HG03097 (cell line): ENCODE measurements around the gene PIK3R3.
"Not testable (repeated sequence)": the region's sequence is repeated elsewhere in the genome, so short reads cannot be mapped to it uniquely, and the experiment has no call there.

Source experiments
- ATAC-seq: cut with Tn5 transposase; IDR thresholded peaks from one replicate; pipeline ENCODE4 v1.9.1; 2021; ENCODE audit not compliant: unreplicated experiment, low FRiP score

PIK3R3 gene

DNA sequence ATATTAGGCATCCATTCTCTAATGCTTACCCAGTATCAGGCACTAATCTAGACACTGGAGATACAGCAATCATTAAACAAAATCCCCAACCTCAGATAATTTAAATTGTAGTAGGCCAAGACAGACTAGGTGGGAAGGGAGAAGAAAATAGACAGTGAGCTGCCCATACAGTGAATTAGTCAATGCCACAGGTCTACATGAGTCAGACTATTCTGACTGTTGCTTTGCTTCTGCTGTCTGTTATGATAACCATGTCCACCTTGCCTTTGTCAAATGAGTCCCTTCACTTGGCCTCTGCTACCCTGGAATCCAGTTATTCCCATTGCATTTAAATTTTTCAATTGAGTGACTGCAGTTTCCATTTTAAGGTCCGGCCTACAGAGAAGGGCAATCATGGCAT is 59.5 kb downstream of the PIK3R3 start:
- no peak for ATAC-seq

DNA sequence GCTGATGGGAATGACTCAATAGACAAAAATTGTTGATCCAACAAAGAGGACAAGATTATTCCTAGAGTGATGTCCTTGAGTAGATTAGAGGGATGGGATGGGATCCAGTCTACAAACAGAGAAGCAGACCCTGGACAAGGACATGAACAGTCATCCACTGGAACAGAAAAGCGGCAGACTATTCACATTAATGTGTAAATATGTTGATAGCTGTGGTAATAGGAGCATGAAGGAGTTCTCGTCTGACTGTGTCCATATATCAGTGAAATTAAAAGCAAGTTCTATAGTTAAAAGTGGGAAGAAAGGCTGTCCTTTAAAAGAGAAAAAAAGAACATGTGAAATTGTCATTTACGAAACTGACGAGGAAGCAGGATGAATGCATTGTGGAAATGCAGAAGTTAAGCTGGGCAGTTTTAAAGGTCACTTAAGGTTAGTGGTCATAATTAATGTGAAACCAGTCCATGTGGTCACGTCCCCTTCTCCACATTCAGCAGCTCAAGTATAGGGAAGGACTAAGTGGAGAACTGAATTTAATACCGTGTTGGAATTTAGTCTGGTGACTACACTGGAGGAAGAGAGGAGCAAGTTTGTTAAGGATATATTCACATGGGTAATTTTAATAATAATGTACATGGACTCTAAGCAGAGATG is 62.1 kb downstream of the PIK3R3 start:
- no peak for ATAC-seq

DNA sequence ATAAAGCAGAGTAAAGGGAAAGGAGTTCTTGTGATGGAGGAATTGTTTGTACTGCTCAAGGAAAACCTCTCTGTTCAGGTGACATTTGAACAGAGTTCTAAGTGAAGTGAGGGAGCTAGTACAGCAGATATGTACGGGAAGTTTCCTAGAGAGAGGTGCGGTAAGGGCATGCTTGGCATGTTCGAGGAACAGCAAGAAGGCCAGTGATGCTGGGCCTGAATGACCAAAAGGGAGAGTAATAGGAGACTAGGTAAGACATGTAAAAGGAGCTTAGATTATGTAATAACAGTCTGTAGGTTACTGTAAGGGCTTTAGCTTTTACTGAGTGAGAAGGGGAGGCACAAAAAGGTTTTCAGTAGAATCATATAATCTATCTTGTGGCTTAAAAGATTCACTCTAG is 63.9 kb downstream of the PIK3R3 start:
- no peak for ATAC-seq

DNA sequence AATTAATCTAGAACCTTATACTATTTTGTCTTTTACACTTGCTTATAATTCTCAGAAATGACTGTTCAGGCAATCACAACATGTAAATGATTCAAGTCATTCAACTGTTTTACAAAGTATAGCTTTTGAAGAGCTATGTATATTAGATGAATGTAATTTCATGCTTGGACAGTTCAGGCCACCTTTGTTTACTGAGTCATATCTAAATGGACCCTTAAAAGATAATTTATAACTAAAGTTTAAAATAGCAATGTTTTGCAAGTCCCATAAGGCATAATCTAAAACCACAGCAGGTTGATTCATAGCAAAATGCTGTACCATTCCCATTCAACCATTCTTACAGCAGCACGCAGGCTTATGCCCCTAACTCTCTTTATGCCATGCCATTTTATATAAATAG is 64.8 kb downstream of the PIK3R3 start:
- no peak for ATAC-seq

DNA sequence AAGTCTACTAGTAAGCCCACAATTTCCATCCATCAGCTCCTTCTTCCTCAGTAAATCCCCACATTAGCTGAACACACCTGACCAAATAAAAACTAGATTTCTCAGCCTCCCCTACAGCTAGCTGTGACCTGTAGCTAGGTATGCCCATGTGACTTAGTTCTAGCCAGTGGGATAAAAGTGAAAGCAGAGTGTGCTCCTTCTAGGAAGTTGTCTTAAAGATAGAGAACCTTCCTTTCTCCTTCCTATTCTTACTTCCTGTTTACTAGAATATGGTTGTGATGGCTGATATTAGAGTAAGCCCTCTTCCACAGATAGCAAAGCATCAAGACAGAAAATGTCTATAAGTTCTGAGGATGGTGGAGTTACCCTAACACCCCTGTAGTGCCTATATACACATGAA is 67.0 kb downstream of the PIK3R3 start:
- no peak for ATAC-seq

DNA sequence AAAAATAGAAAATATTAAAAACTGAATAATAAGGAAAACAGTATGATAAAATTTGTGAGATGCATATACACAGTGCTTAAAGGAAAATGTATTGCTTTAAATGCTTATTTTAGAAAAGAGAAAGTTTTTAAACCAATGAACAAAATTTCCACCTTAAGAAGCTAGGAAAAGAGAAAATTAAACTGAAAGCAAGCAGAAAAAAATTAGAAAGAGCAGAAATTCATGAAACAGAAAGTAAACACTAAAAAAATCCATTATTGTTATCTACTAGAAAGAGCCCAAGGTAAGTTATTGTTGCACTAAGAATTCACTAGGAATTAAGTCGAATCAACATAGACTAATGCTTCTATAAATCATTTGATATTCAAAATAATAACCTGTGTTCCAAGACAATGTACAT is 67.7 kb downstream of the PIK3R3 start:
- no peak for ATAC-seq

DNA sequence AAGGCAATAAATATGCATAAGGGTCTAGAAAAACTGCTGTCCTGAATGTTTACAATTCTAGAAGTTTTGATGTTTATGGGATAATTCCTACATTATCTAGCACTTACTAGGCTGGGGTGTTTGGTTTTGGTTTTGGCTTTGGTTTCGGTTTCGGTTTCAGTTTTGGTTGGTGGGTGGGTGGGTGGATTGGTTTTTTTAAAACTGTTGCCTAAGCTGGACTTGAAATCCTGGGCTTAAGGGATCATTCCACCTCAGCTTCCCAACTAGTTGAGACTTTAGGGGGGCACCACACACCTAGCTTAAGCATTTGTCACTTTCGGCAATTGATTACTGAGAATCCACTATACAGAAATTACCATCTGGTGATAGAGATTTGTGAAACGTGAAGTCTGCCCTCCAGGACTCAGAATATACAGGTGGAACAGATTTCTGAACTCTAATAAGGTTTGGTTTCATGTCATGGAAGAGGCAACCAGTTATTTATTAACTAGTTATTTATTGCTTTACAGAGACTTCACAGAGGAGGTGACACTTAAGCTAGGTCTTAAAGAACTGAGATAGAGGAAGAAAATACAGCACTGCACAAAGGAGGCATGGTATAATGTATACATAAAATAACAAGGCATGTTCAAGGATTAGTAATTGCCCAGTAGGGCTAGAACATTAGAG is 69.6 kb downstream of the PIK3R3 start:
- ATAC-seq, result peak; percentile 45

DNA sequence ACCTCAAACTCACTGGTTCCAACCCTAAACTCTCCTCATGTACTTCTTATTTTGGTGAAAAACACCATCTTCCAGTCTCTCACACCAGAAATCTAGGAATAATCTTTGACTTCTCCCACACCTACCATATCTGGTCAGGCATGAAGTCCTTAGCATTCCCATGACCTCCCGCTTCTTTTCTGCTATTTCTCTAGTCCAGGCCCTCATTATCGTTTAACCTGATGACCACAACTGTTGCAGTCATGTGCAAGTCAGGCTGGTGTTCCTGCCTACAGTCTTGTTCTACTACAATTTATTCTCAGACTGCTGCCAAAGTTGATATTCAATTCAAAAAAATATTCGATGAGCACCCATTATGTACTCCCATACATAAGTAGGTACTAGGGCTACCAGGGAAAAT is 71.3 kb downstream of the PIK3R3 start:
- ATAC-seq, result no peak

DNA sequence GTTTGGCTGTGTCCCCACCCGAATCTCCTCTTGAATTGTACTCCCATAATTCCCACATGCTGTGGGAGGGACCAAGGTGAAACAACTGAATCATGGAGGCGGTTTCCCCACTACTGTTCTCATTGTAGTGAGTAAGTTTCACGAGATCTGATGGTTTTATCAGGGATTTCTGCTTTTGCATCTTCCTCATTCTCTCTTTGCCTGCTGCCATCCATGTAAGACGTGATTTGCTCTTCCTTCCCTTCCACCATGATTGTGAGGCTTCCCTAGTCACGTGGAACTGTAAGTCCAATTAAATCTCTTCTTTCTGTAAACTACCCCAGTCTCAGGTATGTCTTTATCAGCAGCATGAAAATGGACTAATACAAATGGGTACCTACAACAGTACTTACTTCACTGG is 73.5 kb downstream of the PIK3R3 start:
- no peak for ATAC-seq

DNA sequence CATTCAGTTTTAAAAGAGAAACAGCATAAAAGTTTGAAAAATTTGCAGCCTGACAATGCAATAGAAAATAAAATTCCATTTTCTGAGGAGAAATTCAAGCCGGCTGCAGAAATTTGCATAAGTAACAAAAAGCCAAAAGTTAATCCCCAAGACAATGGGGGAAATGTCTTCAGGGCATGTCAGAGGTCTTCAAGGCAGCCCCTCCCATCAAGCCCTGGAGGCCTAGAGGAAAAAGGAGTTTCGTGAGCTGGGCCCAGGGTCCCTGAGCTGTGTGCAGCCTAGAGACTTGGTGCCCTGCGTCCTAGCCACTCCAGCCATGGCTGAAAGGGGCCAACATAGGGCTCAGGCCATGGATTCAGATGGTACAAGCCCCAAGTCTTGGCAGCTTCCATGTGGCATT is 74.6 kb downstream of the PIK3R3 start:
- ATAC-seq, result no peak

DNA sequence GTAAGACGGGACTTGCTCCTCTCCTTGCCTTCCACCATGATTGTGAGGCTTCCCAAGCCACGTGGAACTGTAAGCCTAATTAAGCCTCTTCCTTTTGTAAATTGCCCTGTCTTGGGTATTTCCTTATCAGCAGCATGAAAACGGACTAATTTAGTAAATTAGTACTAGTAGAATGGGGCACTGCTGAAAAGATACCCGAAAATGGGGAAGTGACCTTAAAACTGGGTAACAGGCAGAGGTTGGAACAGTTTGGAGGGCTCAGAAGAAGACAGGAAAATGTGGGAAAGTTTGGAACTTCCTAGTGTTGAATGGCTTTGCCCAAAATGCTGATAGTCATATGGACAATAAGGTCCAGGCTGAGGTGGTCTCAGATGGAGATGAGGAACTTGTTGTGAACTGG is 75.2 kb downstream of the PIK3R3 start:
- not testable (repeated sequence) for ATAC-seq

DNA sequence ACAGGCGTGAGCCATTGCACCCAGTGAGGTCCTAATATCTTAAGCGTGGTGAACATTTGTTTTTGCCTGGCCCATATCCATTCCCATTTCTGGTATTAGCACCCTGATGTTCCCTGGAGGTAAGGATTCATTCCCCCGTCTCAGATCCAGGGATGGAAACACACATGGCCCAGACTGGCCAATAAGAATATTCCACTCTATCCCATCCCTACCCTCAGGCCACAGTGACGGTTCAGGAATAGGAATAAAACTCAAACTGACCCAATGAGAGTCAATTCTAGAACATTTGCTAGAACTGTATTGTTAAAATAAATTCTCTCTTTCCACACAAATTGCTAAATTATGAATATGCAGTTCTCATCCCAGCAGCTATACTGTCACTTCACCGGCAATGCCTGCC is 76.1 kb downstream of the PIK3R3 start:
- no peak for ATAC-seq

DNA sequence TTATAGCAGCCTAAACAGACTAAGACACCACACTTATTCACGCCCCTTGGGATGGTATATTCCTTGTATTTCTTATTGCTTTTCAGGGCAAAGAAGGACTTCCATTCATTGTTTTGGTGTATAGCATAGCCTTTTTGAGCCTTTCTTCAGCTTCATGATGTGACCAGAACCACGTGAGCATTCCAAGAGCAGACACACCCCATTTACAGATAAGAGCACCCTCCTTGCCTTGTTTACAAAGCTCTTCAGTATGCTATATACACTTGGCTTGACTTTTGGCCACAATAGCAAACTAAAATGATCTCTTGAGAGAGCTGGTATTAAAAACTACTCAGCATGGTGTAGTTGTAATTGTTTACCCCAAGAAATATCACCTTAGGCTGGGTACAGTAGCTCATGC is 78.7 kb downstream of the PIK3R3 start:
- no peak for ATAC-seq

DNA sequence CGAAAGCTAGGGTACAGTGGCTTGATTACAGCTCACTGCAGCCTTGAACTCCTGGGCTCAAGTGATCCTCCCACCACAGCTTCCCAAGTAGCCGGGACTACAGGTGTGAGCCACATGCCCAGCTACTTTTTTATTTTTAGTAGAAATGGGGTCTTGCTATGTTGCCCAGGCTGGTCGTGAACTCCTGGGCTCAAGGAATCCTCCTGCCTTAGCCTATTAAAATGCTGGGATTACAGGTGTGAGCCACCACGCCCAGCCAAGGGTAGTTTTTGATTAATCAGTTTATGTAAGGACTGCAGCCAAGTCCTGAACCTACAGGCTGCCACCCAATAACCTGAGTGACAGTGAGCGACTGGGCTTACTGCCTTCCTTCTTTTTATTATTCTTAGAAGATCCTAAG is 88.3 kb downstream of the PIK3R3 start:
- ATAC-seq, result no peak

DNA sequence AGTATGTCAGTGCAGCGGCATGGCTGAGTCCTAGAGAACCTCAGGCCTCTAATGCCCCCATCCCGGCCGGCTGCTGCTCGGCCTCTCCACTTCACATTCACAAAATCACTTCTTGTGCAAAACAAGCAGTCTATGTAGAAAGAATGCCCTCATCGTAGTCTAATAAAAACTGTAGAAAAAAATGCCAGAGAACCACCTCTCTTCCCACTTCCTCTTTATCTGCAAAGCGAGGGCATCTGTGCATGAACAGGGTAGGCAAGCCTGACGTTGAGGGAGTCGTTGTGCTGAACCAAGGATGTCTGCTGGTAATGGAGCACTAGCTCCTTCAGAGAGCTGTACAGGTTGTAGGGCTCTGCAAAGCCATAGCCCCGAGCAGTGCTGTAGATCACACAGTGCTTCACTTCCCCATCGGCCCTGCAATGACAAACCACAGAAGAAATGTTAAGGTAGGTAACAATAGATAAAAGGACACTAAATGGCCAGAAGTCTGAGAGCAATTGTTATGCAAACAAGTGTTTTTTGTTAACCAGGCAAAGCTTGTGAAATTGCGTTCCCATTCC is 88.9 kb downstream of the PIK3R3 start:
- peak; percentile 84 for ATAC-seq

DNA sequence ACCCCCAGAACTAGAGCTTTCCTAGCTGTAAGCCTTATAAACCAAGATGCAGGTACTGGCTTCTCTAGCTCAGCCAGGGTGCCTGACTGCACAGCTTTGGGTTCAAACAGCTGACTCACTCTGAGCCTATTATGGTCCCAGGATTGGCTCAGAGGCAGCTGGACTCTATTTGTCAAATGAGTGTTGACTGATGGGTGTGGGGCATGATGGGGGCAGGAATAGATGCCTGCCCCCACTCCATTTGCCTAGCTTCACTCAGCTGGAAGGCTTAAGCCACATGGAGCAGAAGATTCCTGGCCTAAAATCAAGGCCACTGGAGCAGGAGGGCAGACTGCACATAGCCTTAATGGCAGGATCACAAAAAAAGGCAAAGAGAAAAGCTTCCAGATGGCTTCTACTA is 90.5 kb downstream of the PIK3R3 start:
- no peak for ATAC-seq

DNA sequence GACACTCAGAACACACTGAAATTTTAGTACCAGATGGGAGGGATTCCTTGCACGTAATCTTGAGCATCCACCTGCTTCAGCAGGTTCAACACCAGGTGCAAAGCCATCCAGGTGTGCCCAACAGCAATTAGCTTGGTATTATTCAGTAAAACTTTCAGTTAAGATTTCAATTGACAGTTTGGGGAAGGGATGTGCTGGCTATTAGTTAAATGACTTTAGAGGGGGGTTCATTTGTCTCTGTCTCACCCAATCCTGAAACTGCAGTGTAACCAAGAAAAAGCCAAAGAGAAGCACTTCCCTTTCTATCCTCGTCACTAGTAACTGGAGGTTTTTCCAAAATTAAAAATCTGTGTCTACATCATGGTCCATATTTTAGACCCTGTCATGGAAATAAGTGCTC is 90.9 kb downstream of the PIK3R3 start:
- no peak for ATAC-seq

DNA sequence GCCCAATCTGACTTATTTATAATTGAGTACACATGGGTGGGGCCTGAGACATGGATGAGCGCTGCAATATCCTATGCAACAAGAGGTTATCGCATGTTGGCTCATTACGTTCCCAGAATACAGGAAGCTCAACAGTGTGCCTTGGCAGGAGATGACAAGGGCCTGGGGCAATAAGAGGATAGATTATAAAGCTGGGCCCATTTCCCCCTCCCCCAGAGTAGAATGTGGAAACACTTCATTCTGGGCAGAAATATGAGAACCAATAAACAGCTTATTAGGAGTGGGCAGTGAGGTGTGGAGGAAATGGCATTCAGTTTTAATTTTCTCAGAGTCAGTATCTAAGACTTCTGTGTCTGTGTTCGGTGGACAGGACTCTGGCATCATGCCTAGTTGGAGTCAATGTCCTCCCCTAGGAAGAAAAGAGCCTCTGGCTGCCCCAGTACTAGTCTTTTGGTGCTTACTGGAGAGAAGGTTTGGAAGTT is 92.8 kb downstream of the PIK3R3 start:
- ATAC-seq, result no peak

DNA sequence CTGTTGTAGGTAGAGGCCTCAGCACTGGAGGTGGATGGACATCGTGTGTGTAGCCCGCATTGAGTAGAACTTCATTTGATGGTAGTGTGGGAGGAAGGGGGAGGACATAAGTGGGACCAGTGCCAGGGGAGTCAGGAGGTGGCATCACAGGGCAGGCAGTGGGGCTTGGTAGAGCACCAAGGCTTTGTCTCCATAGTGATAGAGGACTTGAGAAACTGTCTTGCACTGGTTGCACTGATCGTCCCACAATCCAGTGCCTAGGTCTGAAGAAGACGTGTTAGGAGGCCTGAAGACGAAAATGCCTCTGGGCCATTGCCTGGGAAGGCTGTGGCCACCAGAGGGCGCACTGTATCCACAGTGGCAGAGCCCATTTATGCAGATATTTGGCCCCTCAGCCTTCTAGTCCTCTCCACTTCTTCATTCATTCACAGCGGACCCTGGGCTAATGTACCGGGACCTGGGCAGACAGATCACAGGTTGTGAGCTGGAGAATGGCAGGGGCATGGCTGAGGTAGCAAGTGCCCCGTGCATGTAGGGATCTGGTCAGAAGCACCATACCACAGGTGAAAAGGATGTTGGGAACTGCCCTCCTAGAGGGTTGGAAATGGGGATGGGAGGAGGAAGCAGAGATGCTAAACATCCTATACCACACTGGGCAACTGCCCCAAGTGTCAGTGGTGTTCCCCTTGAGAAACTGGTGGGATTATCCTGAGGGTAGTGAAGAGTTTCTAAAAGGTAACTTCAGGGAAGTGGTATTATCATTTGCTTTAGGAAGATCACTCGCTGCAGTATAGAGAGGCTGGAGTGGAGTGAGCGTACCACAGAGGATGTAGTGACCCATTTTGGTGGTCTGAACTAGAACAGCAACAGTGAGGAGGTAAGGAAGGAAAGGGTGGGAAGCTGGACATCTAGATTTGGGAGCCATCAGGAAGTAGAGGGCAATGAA is 95.3 kb downstream of the PIK3R3 start:
- ATAC-seq, result no peak

DNA sequence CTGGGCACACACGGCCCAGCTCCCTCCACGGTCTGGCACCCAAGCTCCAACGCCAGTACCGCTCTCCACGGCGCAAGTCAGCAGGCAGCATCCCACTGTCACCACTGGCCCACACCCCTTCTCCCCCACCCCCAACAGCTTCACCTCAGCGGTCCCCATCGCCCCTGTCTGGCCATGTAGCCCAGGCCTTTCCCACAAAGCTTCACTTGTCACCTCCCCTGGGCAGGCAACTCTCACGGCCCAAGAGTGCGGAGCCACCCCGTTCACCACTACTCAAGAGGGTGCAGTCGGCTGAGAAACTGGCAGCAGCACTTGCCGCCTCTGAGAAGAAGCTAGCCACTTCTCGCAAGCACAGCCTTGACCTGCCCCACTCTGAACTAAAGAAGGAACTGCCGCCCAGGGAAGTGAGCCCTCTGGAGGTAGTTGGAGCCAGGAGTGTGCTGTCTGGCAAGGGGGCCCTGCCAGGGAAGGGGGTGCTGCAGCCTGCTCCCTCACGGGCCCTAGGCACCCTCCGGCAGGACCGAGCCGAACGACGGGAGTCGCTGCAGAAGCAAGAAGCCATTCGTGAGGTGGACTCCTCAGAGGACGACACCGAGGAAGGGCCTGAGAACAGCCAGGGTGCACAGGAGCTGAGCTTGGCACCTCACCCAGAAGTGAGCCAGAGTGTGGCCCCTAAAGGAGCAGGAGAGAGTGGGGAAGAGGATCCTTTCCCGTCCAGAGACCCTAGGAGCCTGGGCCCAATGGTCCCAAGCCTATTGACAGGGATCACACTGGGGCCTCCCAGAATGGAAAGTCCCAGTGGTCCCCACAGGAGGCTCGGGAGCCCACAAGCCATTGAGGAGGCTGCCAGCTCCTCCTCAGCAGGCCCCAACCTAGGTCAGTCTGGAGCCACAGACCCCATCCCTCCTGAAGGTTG is 97.6 kb downstream of the PIK3R3 start:
- ATAC-seq, result no peak
